Activated T-cell treated with anti-CD3 and anti-CD28 coated beads, Interleukin-2, amount 50 U/mL, for 4 hours (primary cell): ENCODE results near the gene TEX48. TPM values are rescaled to one million over a fixed set of nuclear protein-coding genes. Genes with fewer than 3 reads are reported as not detected.

Experiments
- ATAC-seq, 2 donors: fragments of 200-7000 bp; cut with Tn5 transposase; one replicate each; pipeline ENCODE4 v1.10.0; 2021
- DNase-seq: peaks from one replicate; pipeline ENCODE4 v3.0.0-alpha.2; 2020
- H3K27me3 Mint-ChIP-seq: one replicate; pipeline ENCODE4 v1.8.0; 2021; ENCODE audit warnings: low read depth, mixed read lengths
- H3K36me3 Mint-ChIP-seq: one replicate; pipeline ENCODE4 v1.8.0; 2022; ENCODE audit warnings: mixed read lengths; ENCODE audit not compliant: insufficient read depth
- H3K4me1 Mint-ChIP-seq: one replicate; pipeline ENCODE4 v1.8.0; 2021; ENCODE audit warnings: low read depth, mixed read lengths
- H3K4me3 Mint-ChIP-seq: one replicate; pipeline ENCODE4 v1.8.0; 2021; ENCODE audit warnings: mild to moderate bottlenecking, moderate library complexity, mixed read lengths
- H3K9me3 Mint-ChIP-seq: one replicate; pipeline ENCODE4 v1.8.0; 2021; ENCODE audit warnings: mixed read lengths
- total RNA-seq, 3 donors: library from RNA; stranded (reverse); gene quantifications; one replicate each; pipeline ENCODE4 v1.2.1, GENCODE V29; 2021

The TEX48 gene
- total RNA-seq, 3 donors from 2014 or later = 0.42 TPM; not detected in 2

DNA sequence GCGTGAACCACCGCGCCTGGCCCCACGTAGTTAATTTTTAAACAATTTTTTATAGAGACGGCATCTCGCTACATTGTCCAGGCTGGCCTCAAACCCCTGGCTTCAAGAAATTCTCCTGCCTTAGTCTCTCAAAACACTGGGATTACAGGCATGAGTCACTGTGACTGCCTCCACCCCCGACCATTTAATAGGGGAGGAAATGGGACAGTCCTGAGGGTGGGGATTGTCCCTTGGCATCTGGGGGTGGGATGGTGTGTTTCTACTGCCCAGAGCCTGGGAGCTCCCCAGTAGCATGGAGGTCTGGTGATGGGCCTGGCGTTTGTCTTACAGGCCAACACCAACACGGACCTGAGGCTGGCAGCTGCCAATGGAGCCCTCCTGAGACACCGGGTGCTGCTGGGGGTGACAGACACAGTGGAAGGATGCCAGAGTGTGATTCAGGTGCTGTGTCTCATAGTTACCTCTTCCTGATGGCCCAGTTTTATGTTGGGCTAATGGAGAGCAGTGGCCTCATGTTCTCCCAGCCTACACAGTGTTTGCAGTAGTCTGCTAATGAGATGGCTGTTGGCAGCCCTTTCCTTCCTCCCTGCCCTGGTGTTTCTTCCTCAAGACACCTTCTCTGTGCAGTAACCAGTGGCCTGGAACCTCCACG is 48.4 kb downstream of the TEX48 start:
- ATAC-seq = no peak
- no peaks in the 10 kb centered on the region for H3K27me3 Mint-ChIP-seq
- no peaks in the 10 kb centered on the region for H3K4me1 Mint-ChIP-seq
- H3K9me3 Mint-ChIP-seq = no peaks in the 10 kb centered on the region
- DNase-seq = no peak
- no peak overlapping the region for H3K4me3 Mint-ChIP-seq
- peaks cover 35% of the 10 kb centered on the region for H3K36me3 Mint-ChIP-seq

GRCh38 chr9:114631166-114631565 is 50.8 kb downstream of the TEX48 start:
- ATAC-seq (no peak), DNase-seq (no peak)
- H3K36me3 Mint-ChIP-seq = peaks cover 38% of the 10 kb centered on the region
- no peak overlapping the region for H3K4me3 Mint-ChIP-seq
- H3K4me1 Mint-ChIP-seq = no peaks in the 10 kb centered on the region
- no peaks in the 10 kb centered on the region for H3K9me3 Mint-ChIP-seq
- H3K27me3 Mint-ChIP-seq = no peaks in the 10 kb centered on the region

DNA sequence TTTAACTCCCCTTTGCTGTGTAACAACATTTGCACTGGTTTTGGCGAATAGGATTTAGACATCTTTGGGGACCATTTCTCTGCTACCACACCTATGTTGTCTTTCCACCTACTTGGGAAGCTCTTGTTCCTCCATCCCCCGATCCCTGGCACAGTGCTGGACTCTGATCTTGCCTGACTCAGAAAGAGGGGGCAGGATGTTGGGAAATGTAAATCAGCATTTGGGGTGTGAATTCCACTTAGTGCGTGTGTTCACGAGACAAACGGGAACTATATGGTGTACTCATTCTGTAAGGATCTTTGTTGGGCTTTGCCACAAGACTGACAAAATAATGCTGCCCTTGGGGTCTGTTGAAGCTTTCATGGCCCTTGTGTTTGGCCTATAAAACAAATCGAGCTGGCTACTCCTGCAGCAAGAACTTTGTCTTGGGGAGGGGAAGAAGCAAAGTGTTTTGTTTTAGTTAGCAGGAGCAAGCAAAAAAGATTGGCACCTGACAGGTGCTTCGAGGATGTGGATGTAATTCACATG is 52.4 kb downstream of the TEX48 start:
- Mint-ChIP-seq H3K9me3 (no peaks in the 10 kb centered on the region), H3K27me3 (no peaks in the 10 kb centered on the region), H3K36me3 (peaks cover 34% of the 10 kb centered on the region), H3K4me3 (no peak overlapping the region), H3K4me1 (no peaks in the 10 kb centered on the region)
- no peak for DNase-seq
- no peak for ATAC-seq

DNA sequence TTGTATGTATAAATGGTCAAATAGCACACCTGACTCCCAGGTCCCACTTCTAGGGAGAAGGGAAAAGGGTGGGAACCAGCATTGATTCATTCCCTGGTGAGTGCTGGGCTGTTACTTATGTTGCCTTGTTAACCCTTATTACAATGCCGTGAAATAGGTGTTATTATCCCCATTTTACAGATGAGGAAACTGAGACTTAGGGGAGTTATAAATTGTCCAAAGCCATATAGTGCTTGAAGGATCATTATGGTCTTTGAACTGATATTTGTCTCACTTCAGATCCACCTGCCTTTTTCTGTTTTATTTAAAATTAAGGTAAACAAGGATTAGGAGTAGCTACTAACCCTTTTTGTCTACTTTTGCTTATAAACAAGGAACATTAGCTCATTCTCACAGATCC is 54.4 kb downstream of the TEX48 start:
- H3K36me3 Mint-ChIP-seq = peaks cover 30% of the 10 kb centered on the region
- DNase-seq (no peak), ATAC-seq (no peak)
- no peaks in the 10 kb centered on the region for H3K4me1 Mint-ChIP-seq
- H3K9me3 Mint-ChIP-seq = no peaks in the 10 kb centered on the region
- no peaks in the 10 kb centered on the region for H3K27me3 Mint-ChIP-seq
- H3K4me3 Mint-ChIP-seq = no peak overlapping the region

GRCh38 chr9:114626415-114627020 is 55.5 kb downstream of the TEX48 start:
- H3K4me3 Mint-ChIP-seq = no peak overlapping the region
- H3K4me1 Mint-ChIP-seq = peaks cover 3% of the 10 kb centered on the region
- peaks cover 34% of the 10 kb centered on the region for H3K36me3 Mint-ChIP-seq
- ATAC-seq (no peak), DNase-seq (no peak)
- no peaks in the 10 kb centered on the region for H3K27me3 Mint-ChIP-seq
- H3K9me3 Mint-ChIP-seq = no peaks in the 10 kb centered on the region

- Mint-ChIP-seq H3K4me1 (peaks cover 7% of the 10 kb centered on the region), H3K9me3 (no peaks in the 10 kb centered on the region), H3K27me3 (no peaks in the 10 kb centered on the region), H3K4me3 (no peak overlapping the region), H3K36me3 (peaks cover 41% of the 10 kb centered on the region)
- ATAC-seq = no peak
- no peak for DNase-seq
Measured at GRCh38 chr9:114624677-114625076, 57.3 kb downstream of the TEX48 start.

- H3K27me3 Mint-ChIP-seq = no peaks in the 10 kb centered on the region
- H3K36me3 Mint-ChIP-seq = peaks cover 34% of the 10 kb centered on the region
- ATAC-seq (no peak), DNase-seq (no peak)
- peaks cover 22% of the 10 kb centered on the region for H3K4me1 Mint-ChIP-seq
- H3K4me3 Mint-ChIP-seq = no peak overlapping the region
- H3K9me3 Mint-ChIP-seq = no peaks in the 10 kb centered on the region
Measured at GRCh38 chr9:114621975-114622609, 59.9 kb downstream of the TEX48 start.

- Mint-ChIP-seq H3K9me3 (no peaks in the 10 kb centered on the region), H3K4me1 (peaks cover 27% of the 10 kb centered on the region), H3K27me3 (no peaks in the 10 kb centered on the region), H3K36me3 (peaks cover 30% of the 10 kb centered on the region), H3K4me3 (no peak overlapping the region)
- DNase-seq (no peak), ATAC-seq (no peak)
Measured at GRCh38 chr9:114621561-114621960, 60.4 kb downstream of the TEX48 start.

GRCh38 chr9:114619191-114619761 is 62.7 kb downstream of the TEX48 start:
- ATAC-seq = no peak
- H3K36me3 Mint-ChIP-seq = peaks cover 26% of the 10 kb centered on the region

GRCh38 chr9:114616684-114617520 is 65.1 kb downstream of the TEX48 start:
- Mint-ChIP-seq H3K27me3 (no peaks in the 10 kb centered on the region), H3K36me3 (peaks cover 17% of the 10 kb centered on the region), H3K4me3 (no peak overlapping the region), H3K9me3 (no peaks in the 10 kb centered on the region), H3K4me1 (peaks cover 58% of the 10 kb centered on the region)
- no peak for DNase-seq
- ATAC-seq = no peak

More at GRCh38 chr9:114619191-114619761, 62.7 kb downstream of the TEX48 start:
- Mint-ChIP-seq H3K27me3 (no peaks in the 10 kb centered on the region), H3K4me3 (peak overlapping the region; percentile 52), H3K4me1 (peaks cover 38% of the 10 kb centered on the region), H3K9me3 (no peaks in the 10 kb centered on the region)
- DNase-seq = no peak

Other genes starting within 250 kb of the TEX48 start
- 1 to 10 TPM; 2.0 to 5.8 (median 2.2) TPM for gene WHRN, start 176.7 kb downstream of the TEX48 start, total RNA-seq
- 10 to 100 TPM; 45.2 to 51.0 (median 50.3) TPM for gene ATP6V1G1, start 94.4 kb downstream of the TEX48 start, total RNA-seq
- 10 to 100 TPM; 21.6 to 28.4 (median 22.8) TPM for gene TMEM268, start 70.9 kb downstream of the TEX48 start, total RNA-seq
- gene TEX53, start 24.4 kb downstream of the TEX48 start, total RNA-seq = not detected
- gene TNFSF15, start 123.8 kb upstream of the TEX48 start, total RNA-seq = under 1 TPM; 0.32 to 0.53 (median 0.43) TPM
- 100 to 1,000 TPM; 130 to 192 (median 141) TPM for gene TNFSF8, start 248.4 kb upstream of the TEX48 start, total RNA-seq